Neuronal stem cell (in vitro differentiated cells): Measurements from ENCODE around the gene XIAP.
A peak's percentile ranks its signal among the peaks of the same experiment; 100 is the strongest.

Experiments
- DNase-seq: peaks from one replicate; pipeline ENCODE4 v3.0.0-alpha.2; 2013; ENCODE audit warnings: low spot score
- H2AFZ ChIP-seq: one replicate; pipeline ENCODE4 v1.6.1; 2013; ENCODE audit warnings: mild to moderate bottlenecking, low read length, inconsistent platforms
- H2AK5ac ChIP-seq: 2 replicates; pipeline ENCODE4 v1.6.1; 2013; ENCODE audit warnings: low read depth, mild to moderate bottlenecking, inconsistent platforms, low read length, moderate library complexity, mixed read lengths
- H2BK120ac ChIP-seq: 2 replicates; pipeline ENCODE4 v1.6.1; 2013; ENCODE audit warnings: low read depth, mild to moderate bottlenecking, inconsistent platforms, low read length, moderate library complexity, mixed read lengths
- H2BK12ac ChIP-seq: one replicate; pipeline ENCODE4 v1.6.1; 2013; ENCODE audit warnings: low read length, inconsistent platforms
- H2BK15ac ChIP-seq: 2 replicates; pipeline ENCODE4 v1.6.1; 2013; ENCODE audit warnings: mild to moderate bottlenecking, low read length, inconsistent platforms, mixed read lengths
- H2BK5ac ChIP-seq: one replicate; pipeline ENCODE4 v1.6.1; 2013; ENCODE audit warnings: inconsistent platforms, mild to moderate bottlenecking, low read length, moderate library complexity
- H3K14ac ChIP-seq: one replicate; pipeline ENCODE4 v1.6.1; 2013; ENCODE audit warnings: low read length, inconsistent platforms
- H3K18ac ChIP-seq: 2 replicates; pipeline ENCODE4 v1.6.1; 2013; ENCODE audit warnings: low read length, inconsistent platforms
- H3K23ac ChIP-seq: 2 replicates; pipeline ENCODE4 v1.6.1; 2013; ENCODE audit warnings: low read depth, mild to moderate bottlenecking, mixed read lengths, low read length, inconsistent platforms; ENCODE audit not compliant: poor library complexity
- H3K27ac ChIP-seq: replicated peaks from 3 replicates; pipeline ENCODE4 v1.5.1; 2013; ENCODE audit warnings: low read length, inconsistent platforms
- H3K27me3 ChIP-seq, 3 experiments: 2 replicates each; pipeline ENCODE4 v1.6.1; 2013; ENCODE audit warnings: low read length in 3 of 3, mild to moderate bottlenecking in 2 of 3, inconsistent platforms in 1 of 3, low read depth in 1 of 3, mixed read lengths in 1 of 3, moderate library complexity in 1 of 3; ENCODE audit not compliant: control insufficient read depth in 3 of 3, insufficient read depth in 3 of 3
- H3K36me3 ChIP-seq, 2 donors: replicated peaks in 1 of 2; 2 replicates each; pipeline ENCODE4 v1.6.1; 2013; ENCODE audit warnings: low read length in 2 of 2; ENCODE audit not compliant: control insufficient read depth in 2 of 2, insufficient read depth in 2 of 2
- H3K4ac ChIP-seq: 2 replicates; pipeline ENCODE4 v1.6.1; 2013; ENCODE audit warnings: inconsistent platforms, mild to moderate bottlenecking, low read length, moderate library complexity
- H3K4me1 ChIP-seq, 2 donors: 1 replicate in 1 of 2; 2 replicates in 1 of 2; pipeline ENCODE4 v1.6.1; 2013; ENCODE audit warnings: low read length in 2 of 2, low read depth in 1 of 2; ENCODE audit not compliant: control insufficient read depth in 2 of 2, insufficient read depth in 1 of 2
- H3K4me2 ChIP-seq: one replicate; pipeline ENCODE4 v1.6.1; 2013; ENCODE audit warnings: mild to moderate bottlenecking, low read length, inconsistent platforms; ENCODE audit not compliant: insufficient read depth, poor library complexity, severe bottlenecking
- H3K4me3 ChIP-seq, 2 donors: 2 replicates each; pipeline ENCODE4 v1.5.1; 2013; ENCODE audit warnings: low read length in 2 of 2, mild to moderate bottlenecking in 2 of 2, inconsistent platforms in 1 of 2, moderate library complexity in 1 of 2
- H3K79me1 ChIP-seq: one replicate; pipeline ENCODE4 v1.6.1; 2013; ENCODE audit warnings: low read depth, mild to moderate bottlenecking, inconsistent platforms, low read length, moderate library complexity
- H3K9ac ChIP-seq: one replicate; pipeline ENCODE4 v1.6.1; 2013; ENCODE audit warnings: mild to moderate bottlenecking, low read depth, low read length, inconsistent platforms; ENCODE audit not compliant: poor library complexity
- H3K9me3 ChIP-seq, 2 donors: replicated peaks in 1 of 2; 2 replicates each; pipeline versions ENCODE3 to v1.6.1; 2013; ENCODE audit warnings: low read length in 2 of 2, mild to moderate bottlenecking in 2 of 2, inconsistent platforms in 1 of 2, low read depth in 1 of 2, mixed read lengths in 1 of 2, moderate library complexity in 1 of 2; ENCODE audit not compliant: control insufficient read depth in 2 of 2, insufficient read depth in 1 of 2
- H4K8ac ChIP-seq: one replicate; pipeline ENCODE4 v1.6.1; 2013; ENCODE audit warnings: low read depth, mild to moderate bottlenecking, inconsistent platforms, low read length, moderate library complexity
- H4K91ac ChIP-seq: one replicate; pipeline ENCODE4 v1.6.1; 2013; ENCODE audit warnings: low read length, low read depth, mild to moderate bottlenecking, inconsistent platforms; ENCODE audit not compliant: poor library complexity
- WGBS, 2 donors: extraction: QIAGEN DNeasy Blood & Tissue Kit; methylation state at CpG; one replicate each; pipeline ENCODE4 v1.1.7; 2013; ENCODE audit warnings: missing lambda C conversion rate in 2 of 2, mixed read lengths in 1 of 2; ENCODE audit not compliant: insufficient read length in 2 of 2, insufficient replicate concordance in 1 of 2; ENCODE audit errors: extremely low coverage in 2 of 2; 5-methylcytosine and 5-hydroxymethylcytosine counted together

The XIAP gene

DNA sequence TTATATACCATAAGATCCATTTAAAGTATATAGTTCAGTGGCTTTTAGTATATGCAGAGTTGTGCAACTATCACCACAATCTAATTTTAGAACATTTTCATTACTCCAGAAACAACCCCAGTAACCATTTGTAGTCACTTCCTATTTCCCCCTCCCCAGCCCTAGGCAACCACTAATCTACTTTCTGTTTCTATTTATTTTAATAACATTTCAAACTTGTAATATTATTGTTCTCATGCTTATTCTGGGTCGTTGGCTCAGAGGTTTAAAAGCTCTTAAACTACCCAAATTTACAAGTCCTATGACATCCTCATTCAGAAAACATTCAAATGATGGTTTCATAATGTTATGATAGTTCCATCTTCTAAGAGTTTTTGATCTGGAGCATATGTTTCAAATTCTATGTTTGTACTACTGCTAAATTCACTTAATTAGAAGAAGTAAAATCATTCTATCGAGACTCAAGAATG lies 18.4 kb downstream of the XIAP start:
- Histone ChIP-seq H2BK5ac (no peak overlapping the region), H3K4me2 (no peak overlapping the region), H3K23ac (no peak overlapping the region), H3K27me3 (no peaks in the 10 kb centered on the region), H3K9me3 (no peaks in the 10 kb centered on the region), H3K27ac (no peak overlapping the region), H4K8ac (no peak overlapping the region), H3K18ac (no peak overlapping the region), H3K4me1 (no peaks in the 10 kb centered on the region), H4K91ac (no peak overlapping the region), H2AFZ (no peak overlapping the region), H2AK5ac (no peak overlapping the region), H3K4ac (no peak overlapping the region), H2BK12ac (no peak overlapping the region), H2BK15ac (no peak overlapping the region), H3K36me3 (peaks cover 0 to 13% of the 10 kb centered on the region in 2 donors), H3K4me3 (no peak overlapping the region), H2BK120ac (no peak overlapping the region), H3K9ac (no peak overlapping the region), H3K79me1 (no peaks in the 10 kb centered on the region), H3K14ac (no peak overlapping the region)
- no peak for DNase-seq
- no CpG with 5 or more reads among the region's 2 CpGs for WGBS, 2 donors

DNA sequence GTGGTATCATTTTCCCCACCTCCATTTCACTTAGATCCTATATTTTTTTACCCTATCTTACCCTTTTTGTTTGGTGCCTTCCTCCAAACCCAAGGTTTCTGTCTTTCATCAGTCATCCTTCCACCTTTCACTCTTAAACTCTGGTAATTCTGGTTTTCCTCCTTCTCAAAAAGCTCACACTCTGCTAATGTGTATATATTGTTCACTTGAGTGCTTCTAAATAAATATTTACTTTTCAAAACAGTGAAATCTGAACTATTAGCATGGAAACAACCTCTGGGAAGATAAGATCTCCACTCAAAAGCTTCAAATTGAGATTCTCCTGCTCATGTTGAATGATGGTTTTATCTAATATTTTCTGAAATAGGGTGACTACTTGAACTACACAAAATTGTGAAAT lies 21.5 kb downstream of the XIAP start:
- Histone ChIP-seq H2BK15ac (no peak overlapping the region), H3K9me3 (no peaks in the 10 kb centered on the region), H3K23ac (no peak overlapping the region), H3K27ac (no peak overlapping the region), H3K18ac (no peak overlapping the region), H3K14ac (no peak overlapping the region), H2BK12ac (no peak overlapping the region), H3K4ac (no peak overlapping the region), H2AK5ac (no peak overlapping the region), H2BK5ac (no peak overlapping the region), H4K91ac (no peak overlapping the region), H3K36me3 (peaks cover 0 to 12% of the 10 kb centered on the region in 2 donors), H3K4me1 (no peaks in the 10 kb centered on the region), H4K8ac (no peak overlapping the region), H3K4me2 (no peak overlapping the region), H3K79me1 (no peaks in the 10 kb centered on the region), H3K9ac (no peak overlapping the region), H2BK120ac (no peak overlapping the region), H2AFZ (no peak overlapping the region), H3K27me3 (no peaks in the 10 kb centered on the region), H3K4me3 (no peak overlapping the region)
- no peak for DNase-seq

DNA sequence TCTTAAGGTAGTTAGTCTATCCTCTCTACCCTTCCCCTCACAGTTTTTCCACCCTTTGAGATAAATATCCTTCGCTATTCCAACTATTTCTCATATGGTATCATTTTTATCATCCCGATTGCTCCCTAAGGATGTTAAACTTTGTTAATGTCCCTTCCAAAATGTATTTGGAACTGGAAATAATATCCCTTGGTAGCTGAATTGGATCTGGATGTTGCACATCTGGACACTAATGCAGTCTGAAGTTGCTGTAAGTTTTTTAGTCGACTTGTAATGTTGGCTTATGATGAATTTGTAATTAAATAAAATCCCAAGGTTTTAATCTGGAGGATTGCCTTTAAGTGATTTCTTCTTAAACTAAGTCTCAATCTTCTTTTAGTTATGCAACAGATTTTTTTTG lies 22.5 kb downstream of the XIAP start:
- DNase-seq = no peak
- H2BK12ac ChIP-seq = no peak overlapping the region
- H3K18ac ChIP-seq = no peak overlapping the region
- H4K91ac ChIP-seq = no peak overlapping the region
- H3K27me3 ChIP-seq = no peaks in the 10 kb centered on the region
- no peak overlapping the region for H2AFZ ChIP-seq
- H2BK5ac ChIP-seq = no peak overlapping the region
- whole genome bisulfite sequencing, 2 donors = no CpG with 5 or more reads among the region's 3 CpGs
- H3K4ac ChIP-seq = no peak overlapping the region
- H3K4me3 ChIP-seq = no peak overlapping the region
- H3K79me1 ChIP-seq = no peaks in the 10 kb centered on the region
- H2BK15ac ChIP-seq = no peak overlapping the region
- H3K9me3 ChIP-seq = no peaks in the 10 kb centered on the region
- no peak overlapping the region for H3K23ac ChIP-seq
- no peaks in the 10 kb centered on the region for H3K4me1 ChIP-seq
- H3K14ac ChIP-seq = no peak overlapping the region
- no peak overlapping the region for H4K8ac ChIP-seq
- no peak overlapping the region for H3K27ac ChIP-seq
- H2BK120ac ChIP-seq = no peak overlapping the region
- H2AK5ac ChIP-seq = no peak overlapping the region
- H3K9ac ChIP-seq = no peak overlapping the region
- H3K36me3 ChIP-seq = peaks cover 0 to 17% of the 10 kb centered on the region in 2 donors
- no peak overlapping the region for H3K4me2 ChIP-seq

DNA sequence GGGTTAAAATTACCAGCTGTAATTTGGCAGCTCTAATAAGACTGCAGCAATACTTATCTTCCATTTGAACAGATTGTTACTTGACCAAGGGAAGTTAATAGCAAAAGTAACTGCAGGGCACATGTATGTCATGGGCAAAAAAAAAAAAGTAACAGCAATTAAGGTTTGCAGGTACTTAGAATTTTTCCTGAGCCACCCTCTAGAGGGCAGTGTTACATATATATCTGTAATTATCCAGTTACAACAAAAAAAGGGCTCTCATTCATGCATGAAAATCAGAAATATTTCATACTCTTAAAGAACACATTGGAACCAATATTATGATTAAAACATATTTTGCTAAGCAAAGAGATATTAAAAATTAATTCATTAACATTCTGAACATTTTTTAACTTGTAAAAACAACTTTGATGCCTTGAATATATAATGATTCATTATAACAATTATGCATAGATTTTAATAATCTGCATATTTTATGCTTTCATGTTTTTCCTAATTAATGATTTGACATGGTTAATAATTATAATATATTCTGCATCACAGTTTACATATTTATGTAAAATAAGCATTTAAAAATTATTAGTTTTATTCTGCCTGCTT lies 25.1 kb downstream of the XIAP start:
- peak; percentile 5 for DNase-seq

More for the DNA sequence above, 25.1 kb downstream of the XIAP start:
- no peak overlapping the region for H2BK12ac ChIP-seq
- no peak overlapping the region for H2BK120ac ChIP-seq
- H3K9ac ChIP-seq = no peak overlapping the region
- H3K36me3 ChIP-seq = peaks cover 0 to 25% of the 10 kb centered on the region in 2 donors
- no peaks in the 10 kb centered on the region for H3K4me1 ChIP-seq
- no peak overlapping the region for H3K4ac ChIP-seq
- no peak overlapping the region for H3K4me3 ChIP-seq
- H3K23ac ChIP-seq = no peak overlapping the region
- no peaks in the 10 kb centered on the region for H3K79me1 ChIP-seq
- no peak overlapping the region for H2AFZ ChIP-seq
- H3K9me3 ChIP-seq = no peaks in the 10 kb centered on the region
- no peak overlapping the region for H4K91ac ChIP-seq
- H3K27me3 ChIP-seq = no peaks in the 10 kb centered on the region
- H3K27ac ChIP-seq = no peak overlapping the region
- H2BK5ac ChIP-seq = no peak overlapping the region
- no peak overlapping the region for H3K18ac ChIP-seq
- H4K8ac ChIP-seq = no peak overlapping the region
- no peak overlapping the region for H3K14ac ChIP-seq
- H2BK15ac ChIP-seq = no peak overlapping the region
- H2AK5ac ChIP-seq = no peak overlapping the region
- no peak overlapping the region for H3K4me2 ChIP-seq
